ENCODE data around the gene CFAP92.
A peak's percentile ranks its signal among the peaks of the same experiment; 100 is the strongest.

Gene CFAP92

DNA sequence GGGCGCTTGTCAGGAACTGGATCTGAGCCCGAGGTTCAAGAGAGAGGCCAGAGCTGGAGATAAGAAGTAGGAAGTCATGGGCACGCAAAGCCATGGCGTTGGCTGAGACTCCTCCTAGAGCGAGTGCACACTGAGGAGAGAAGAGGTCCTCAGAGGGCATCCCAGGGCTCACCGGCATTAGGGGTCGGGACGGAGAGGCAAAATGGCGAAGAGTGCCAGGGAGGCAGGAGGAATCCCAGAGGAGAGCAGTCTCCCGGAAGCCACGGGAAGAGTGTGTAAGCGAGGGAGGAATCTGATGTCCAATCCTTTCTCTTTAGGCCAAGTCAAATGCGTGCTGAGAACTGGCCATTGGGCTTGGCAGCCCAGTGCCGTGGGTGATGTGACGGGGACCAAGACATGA lies 31.2 kb upstream of the CFAP92 start:
- no peak for DNase-seq

DNA sequence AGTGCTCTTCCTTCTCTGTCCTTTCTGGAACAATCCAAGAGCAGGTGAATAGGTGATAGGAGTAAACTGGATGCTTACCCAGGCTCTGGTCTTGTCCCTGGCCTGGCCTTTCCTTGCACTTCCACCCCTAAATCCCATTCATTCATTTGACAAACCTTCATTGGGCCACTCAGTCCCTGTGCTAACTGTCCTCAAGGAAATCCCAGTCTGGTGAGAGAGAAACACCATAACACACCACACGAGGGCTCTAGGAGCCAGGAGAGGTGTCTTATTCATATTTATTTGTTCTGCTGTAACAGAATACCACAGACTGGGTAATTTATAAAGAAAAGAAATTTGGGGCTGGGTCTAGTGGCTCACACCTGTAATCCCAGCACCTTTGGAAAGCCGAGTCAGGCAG lies 30.0 kb upstream of the CFAP92 start:
- peak; percentile 26 for DNase-seq

DNA sequence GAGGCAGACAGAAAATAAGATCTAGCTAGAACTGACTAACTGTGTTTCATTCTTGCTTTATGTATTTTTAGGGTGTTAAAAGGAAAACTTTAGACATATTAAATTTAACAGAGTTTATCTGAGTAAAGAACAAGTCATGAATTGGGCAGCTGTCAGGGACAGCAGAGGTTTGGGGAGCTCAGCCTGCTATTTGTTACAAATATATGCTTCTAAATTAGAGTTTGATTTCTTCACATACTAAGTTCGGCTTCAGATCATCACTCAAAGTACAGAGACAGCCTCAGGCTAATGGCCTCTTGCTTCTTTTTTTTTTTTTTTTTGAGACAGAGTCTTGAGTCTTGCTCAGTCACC lies 29.1 kb upstream of the CFAP92 start:
- no peak for DNase-seq

DNA sequence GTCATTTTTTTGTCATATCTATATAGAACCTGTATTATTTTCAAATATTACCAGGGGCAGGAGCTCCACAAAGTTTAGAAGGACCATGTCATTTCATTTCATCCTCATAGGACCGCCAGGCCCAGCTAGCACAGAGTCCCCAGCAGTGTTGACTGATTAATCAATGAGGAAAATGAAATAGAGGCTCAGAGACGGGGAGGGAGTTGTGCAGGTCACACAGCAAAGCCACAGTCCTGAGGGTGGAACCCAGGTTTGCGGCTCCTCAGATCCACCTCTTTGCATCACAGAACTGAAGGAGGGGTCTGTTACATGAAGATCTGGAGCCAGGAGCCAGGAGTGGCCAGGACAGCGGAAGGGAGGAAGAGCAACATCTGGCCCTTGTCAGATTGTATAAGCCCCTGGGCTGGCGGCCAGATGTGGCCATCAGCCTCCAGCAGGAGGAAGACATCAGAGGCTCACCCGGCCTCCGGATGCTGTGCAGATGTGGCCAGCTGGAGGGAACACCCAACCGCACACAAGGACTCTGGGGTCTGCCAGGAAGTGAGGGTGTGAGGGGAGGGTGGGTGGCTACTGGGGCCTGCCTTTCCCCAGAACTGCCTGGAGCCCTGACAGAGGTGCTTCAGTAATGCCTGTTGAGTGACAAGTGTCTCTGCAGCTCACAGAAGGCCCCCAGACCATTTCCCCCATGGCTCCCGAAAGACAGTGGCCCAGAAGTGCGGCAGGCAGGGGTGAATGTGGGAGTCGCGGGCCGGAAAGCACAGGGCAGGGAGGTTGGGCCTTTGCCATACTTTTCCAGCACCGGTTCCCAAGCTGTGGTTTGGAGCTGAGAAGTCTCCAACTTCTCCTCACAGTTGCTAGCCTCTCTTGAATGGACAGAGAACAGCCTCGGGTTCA lies 28.5 kb upstream of the CFAP92 start:
- DNase-seq: no peak

DNA sequence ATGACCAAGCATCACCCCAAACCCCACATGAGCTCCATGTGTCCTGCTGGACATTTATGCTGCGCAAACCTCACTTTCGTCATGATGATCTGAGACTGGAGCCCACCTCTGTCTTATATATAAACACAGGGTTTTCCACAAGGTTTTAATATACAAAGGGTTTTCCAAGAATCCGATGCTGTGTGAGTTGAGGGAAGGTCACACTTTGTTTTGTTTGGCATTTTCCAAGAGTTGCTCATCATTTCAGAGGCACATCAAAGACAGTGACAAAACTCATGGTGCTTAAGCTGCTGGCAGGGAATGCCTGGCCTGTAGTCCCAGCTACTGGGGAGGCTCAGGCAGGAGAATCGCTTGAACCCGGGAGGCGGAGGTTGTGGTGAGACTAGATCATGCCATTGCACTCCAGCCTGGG lies 27.3 kb upstream of the CFAP92 start:
- DNase-seq: no peak

DNA sequence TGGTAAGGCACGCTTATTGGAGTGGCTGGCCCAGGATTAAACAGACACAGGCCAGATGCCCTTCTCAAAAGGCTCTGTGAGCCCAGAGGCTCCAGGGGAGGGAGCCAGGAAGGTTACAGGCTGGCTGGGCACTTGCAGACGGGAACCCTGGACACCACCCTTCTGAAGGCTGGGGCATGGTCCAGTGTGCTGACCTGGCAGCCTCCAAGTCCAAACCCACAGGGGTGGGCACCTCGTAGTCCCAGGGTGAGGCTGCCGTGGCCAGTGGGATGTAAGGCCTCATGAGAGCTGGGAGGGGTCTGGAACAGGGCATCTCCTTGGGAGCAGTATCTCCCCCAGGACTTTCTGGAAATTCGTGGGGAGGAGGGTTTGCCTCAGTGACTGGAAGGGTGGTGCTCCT lies 26.8 kb upstream of the CFAP92 start:
- DNase-seq: no peak

DNA sequence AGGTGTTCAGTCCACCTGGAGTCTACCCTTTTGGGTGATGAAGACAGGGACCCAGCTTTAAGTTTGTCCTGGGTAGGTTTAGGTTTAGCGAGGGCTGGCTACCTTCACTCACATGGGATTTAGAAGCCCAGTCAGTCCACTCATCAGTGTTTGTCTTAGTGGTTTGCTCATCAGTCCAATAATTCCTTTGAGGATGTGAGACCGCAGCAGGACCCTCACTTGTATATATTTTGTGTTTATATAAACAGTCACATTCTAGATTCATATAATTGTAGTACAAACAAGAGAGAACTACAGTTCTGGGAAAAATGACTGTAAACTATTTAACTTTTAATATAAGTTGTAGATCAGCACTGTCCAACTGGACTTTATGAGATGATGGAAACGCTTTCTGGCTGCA lies 25.4 kb upstream of the CFAP92 start:
- no peak for DNase-seq

DNA sequence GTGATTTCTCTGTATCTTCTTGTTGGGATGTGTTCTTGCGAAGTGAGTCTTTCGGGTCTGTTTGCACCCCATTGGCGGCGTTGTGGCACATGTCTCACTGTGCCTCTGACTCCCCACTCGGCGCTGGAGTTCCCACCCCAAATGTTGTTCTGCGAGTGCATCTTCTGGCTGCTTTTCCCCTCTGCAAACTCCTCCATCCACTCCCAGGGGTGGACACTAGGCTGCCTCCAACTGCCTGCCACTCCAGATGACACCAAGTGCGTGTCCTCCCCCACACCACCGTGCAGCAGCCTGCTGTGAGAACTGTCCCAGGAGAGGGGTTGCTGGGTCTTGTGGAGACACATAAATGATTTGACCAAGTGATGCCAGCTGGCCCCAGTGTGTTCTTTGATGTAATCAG lies 24.9 kb upstream of the CFAP92 start:
- DNase-seq: no peak

DNA sequence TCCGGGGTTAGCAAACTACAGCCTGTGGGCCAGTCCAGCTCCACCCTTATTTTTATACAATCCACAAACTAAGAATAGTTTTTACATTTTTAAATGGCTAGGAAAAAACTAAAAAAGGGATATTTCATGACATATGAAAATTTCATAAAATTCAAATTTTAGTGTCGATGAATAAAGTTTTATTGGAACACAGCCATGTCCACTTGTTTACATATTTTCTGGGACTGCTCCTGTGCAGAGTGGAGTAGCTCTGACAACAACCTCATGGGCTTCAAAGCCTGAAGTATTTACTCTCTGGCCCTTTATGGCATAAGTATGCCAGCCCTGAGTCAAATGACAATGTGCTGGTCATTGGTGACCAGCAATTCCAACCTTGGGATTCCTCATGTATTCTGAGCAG lies 24.4 kb upstream of the CFAP92 start:
- DNase-seq: no peak

DNA sequence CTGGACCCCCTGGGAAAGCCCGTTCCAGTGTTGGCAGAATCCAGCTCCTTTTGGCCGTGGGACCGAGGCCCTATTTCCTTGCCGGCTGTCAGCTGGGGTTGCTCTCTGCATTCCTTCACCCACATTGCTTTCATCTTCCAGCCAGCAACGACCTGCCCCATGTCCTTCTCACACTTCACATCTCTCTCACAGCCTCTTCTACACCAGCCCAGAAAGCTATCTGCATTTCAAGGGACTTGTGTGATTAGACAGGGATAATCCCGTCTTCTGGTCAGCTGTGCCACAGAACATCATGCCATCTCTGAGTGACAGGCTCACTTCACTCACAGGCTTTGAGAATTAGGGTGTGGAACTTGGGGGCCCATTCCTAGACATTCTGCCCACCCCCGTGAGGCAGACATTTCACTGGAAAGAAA lies 23.6 kb upstream of the CFAP92 start:
- DNase-seq: no peak

DNA sequence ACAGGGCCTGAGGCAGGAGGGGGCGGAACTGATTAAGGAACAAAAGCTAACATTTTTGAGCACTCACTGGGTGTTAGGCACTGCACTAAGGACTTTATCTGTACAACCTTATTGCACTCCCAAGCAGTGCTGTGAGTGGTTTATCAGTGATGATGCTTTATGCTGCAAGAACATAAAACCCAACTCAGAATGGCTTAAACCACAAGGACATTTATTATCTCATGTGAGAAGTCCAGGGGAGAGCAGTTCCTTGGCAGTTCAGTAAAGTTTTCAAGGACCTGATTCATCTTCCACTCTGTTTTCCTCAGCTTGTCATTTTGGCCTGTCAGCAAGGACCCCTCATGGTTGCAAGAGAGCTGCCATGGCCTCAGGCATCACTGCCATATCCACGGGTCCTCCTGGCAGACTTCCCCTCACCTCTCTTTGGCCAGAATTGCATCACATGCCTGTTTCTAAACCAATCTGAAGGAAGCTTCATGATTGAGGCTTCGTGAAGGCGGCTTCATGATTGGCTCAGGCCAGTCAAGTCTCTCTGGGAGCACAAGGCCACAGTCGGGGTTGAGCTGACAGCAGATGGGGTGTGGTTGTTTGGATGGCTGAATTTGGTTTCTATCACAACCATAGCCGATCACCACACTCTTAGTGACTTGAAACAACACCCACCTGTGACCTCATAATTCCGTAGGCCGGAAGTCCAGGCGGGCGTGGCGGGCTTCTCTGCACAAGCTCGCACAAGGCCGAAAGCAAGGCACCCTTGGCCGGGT lies 23.0 kb upstream of the CFAP92 start:
- DNase-seq: no peak

DNA sequence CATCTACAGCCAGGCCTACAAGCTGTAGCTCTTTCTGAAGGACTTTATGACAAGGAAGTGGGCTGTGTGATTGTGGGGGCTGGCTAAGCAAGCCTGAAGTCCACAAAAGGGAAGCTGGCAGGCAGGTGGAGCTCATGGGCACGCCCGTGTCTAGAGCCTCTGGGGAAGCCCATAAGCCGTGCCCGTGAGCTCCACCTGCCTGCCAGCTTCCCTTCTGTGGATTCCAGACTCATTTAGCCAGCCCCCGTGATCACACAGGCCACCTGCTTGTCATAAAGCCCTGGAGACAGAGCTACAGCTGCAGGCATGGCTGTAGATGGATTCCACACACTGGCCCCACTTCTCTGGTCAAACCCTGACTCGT lies 22.5 kb upstream of the CFAP92 start:
- peak; percentile 93 for DNase-seq

DNA sequence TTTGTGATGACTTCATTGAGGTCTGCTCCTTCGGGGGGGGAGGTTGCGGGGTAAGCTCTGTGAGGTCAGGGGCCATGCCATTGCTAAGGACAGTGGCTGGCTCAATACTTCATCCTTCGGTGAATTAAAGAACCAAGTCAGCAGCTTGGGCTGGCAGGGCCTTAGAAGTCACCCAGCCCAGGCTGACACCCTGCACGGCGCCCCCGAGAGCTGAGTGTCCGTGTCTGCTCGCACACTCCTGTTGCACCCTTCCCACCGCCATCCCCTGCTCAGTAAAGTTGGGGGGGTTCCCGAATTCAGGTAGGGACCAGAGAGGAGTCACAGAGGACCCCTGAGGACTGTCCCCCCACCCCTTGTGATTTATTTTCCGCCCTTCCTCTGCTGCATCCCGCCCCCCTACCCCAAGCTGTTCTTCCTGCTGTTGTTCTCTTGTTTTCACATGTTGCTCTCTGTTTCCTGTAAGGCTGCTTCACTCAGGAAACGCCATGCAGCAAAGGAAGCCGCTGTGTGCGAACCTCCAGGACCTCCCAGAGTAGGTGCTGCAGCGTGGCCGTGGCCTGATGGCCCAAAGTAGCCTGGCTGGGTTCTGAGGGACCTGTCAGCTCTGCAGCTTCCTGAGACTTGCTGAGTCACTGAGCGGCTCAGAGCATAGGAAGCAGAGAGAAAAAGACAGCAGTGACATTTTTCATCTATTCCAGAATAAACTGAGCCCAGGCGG lies 21.7 kb upstream of the CFAP92 start:
- peak; percentile 22 for DNase-seq

DNA sequence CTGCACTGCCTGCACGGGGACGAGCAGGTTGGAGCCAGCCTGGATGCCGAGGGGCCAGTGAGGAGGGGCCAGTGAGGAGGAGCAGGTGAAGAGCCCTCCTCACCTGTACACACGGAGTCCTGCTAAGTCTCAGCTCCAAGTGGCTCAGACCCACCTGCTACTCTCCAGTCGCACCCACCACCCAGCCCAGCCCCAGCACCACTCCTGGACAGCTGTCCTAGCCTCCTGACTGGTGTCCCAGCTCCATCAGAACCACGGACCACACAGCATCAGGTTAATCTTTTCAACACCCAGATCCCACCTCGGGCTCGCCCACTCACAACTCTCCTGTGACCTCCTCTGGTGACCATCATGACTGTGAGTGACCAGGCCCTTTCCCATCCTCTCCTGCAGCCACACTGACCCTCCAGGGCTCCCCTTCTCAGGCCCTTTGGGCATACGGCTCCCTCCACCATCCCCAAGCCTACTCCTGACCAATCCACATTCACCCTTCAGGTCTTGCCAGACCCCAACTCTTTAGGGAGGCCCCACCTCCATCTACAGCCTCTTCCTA lies 21.0 kb upstream of the CFAP92 start:
- DNase-seq: no peak

DNA sequence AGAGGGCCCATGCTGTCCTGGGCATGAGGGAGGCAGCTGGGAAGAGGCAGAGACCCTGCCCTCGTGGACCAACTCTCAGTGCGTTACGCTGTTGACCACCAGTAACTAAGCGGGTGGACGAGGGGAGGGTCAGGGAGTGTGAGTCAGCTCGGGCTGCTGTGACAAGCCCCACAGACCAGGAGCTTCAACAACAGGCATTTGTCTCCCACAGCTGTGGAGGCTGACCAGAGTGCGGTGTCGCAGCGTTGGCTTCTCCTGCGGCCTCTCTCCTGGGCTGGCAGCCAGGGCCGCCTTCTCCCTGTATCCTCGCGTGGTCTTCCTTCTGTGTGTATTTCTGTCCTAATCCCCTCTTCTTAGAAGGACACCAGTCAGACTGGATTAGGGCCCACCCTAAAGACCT lies 20.3 kb upstream of the CFAP92 start:
- DNase-seq: no peak

DNA sequence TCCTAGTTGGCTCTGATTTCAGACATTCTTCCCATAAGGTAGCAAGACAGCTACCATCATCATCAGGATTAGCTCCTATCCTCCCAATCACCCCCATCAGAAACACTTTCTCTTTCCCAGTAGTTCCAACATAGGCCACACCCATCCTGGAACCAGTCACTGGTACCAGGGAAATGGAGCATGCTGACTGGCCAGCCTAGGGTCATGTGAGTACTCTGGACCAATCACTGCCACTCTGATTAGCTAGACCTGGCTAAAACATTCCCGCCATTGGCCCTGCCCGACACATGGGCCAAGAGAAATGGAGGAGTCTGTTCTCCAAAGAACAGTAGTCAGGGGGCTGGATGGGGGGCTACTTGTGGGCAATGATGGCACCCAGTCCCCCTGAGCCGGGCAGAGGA lies 19.6 kb upstream of the CFAP92 start:
- DNase-seq: no peak

DNA sequence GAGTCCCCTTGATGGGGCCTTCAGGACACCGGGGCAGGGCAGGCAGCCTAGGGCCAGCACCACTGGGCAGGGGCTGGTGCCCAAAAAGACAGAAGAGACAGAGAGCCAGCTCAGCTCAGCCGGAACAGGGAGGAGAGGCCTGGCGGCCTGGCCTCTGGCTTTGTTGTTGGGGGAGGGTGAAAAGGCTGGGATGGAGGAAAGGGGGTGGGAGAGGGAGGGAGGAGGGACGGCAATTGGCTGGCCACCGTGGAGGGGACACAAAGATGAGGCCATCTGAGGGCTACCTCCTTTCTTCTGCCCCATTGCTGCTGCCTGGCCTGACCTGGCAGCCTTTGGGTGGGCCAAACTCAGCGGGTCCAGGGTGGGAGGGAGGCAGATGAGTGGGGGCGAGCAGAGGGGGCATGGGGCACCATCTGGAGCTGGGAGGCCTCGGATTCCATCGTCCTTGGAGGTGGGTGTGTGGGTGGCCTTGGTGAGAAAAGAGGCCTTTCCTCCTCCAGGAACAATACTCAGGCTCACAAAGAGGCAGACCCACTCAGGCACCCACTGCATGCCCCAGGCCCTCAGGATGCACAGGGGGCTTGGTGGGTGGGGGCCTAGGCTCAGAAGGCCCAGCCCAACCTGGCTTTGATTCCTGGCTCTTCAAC lies 16.6 kb upstream of the CFAP92 start:
- no peak for DNase-seq

DNA sequence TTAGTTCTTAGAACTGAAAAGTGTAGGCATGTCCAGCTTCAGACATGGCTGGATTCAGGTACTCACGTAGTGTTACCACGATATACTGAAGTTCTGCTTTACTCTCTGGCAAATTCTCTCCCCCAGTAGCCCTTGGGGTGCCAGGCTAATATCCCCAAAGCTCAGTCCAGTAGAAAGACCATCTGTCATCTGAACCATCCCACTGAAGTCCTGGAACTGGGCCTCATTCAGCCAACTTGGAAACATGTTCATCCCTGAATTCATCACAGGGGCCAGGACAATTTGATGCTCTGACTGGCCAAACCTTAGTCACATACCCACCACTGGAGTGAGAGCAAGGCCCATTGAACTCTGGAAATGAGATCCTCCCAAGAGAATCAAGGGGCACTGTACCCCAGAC lies 15.4 kb upstream of the CFAP92 start:
- DNase-seq: no peak

DNA sequence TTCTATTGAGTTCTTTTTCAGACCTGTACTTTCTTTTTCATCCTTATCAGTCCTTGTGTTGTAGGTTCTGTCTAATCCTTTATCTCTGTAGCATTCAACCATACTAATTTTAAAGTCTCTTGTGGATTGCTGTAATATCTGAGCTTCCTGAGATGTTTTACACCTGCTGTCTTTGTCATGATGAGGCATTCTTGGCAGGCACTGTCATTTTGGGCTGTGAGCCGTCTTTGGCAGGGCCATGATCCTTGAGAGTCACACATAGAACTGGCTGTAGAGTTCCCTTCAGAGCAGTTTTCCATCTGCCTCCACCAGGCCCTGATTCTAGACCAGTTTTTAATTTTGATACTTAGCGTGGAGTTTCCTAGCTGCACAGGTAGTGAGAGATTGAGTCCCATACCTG lies 13.9 kb upstream of the CFAP92 start:
- DNase-seq: no peak

DNA sequence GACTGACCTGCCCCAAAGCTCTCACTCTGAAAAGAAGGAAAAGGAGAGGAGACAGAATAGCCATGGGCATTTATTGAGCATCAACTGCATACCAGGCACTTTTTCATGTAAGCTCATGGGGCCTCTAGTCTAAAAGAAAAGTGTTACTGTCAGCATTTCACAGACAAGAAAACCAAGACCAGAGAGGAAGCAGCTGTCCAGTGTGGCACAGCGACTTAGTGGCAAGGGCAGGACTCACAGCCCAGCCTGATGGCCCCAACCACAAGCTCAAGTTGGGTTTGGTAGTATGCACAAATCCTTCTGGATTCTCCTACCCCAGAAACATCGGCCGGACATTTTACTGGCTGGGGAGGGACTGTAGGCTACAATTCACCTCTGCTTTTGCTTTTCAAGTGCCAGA lies 13.0 kb upstream of the CFAP92 start:
- DNase-seq: no peak

DNA sequence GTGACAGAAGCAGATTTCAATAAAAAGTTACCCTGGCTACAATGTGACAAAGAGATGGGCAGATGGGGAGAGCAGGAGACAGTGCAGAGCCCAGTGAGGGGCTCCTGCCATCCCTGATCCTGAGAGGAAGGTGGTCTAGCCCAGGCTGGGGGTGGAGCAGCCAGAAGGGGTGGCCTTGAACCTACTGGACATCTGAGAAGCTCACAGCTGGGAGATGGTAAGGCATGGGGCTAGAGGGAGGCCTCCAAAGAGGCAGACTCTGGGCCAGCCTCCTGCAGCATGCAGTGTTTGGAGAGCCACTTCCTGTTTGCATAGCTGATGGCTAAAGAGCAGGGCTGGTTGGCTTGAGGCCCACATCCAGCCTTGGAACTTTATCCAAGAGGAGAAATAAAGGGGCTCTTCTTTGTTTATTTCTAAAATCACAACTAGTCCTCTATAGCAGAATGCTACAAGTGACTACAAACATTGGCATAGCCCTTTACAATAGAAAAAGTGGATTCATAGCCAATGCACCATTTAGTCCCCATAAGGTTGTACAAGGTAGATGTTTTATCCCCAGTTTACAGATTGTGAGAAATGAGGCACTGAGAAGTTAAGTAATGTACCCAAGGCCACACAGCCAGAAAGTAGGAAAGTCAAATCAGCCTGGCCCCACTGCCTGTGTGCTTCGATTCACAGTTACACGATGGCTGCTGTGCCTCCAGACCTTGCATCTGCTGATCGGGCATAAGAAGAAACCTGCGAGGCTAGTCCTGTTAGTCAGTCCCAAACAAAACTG lies 11.8 kb upstream of the CFAP92 start:
- DNase-seq: no peak

DNA sequence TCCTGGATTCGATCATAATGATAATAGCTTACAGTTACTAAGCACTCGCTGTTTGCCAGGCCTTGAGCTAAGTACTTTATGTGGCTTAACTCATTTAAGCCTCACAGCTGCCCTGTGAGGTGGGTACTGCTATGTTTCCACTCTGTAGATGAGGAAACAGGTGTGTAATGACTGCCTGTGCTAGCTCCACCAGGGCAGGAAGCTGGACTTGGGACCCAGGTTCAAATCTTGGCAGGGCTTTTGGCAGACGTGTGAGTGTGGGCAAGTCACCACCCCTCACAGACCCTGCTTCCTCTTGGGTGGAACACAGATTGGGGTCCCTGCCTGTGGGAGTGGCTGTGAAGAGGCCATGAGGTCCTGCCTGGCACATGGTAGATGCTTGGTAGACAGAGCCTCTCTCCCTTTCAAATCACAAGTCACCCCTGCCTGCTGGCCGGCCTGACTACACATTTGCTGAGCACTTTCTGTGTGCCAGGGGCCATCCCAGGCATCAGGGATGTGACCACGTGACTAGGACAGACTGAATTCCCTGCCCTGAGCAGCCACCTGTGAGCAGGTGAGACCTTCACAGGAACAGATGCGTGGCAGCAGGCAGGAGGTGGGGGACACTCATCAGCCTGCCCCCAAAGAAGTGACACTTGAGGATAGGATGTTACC lies 10.9 kb upstream of the CFAP92 start:
- DNase-seq: no peak
